EH (cell line): ENCODE results near the gene RNF224.
A peak's percentile ranks its signal among the peaks of the same experiment; 100 is the strongest.

Source experiments
- DNase-seq: peaks from one replicate; pipeline ENCODE4 v3.0.0-alpha.2; 2015; ENCODE audit warnings: low read depth

Gene RNF224

GRCh38 chr9:137215196-137215986 lies 11.9 kb upstream of the RNF224 start:
- no peak for DNase-seq

- no peak for DNase-seq
Measured at GRCh38 chr9:137216188-137216965, 10.9 kb upstream of the RNF224 start.

GRCh38 chr9:137217276-137218211 lies 9.8 kb upstream of the RNF224 start:
- no peak for DNase-seq

GRCh38 chr9:137218212-137218753 lies 9.0 kb upstream of the RNF224 start:
- DNase-seq: no peak

- DNase-seq: peak; percentile 31
Measured at GRCh38 chr9:137218754-137219271, 8.5 kb upstream of the RNF224 start.

- no peak for DNase-seq
Measured at GRCh38 chr9:137219757-137220316, 7.5 kb upstream of the RNF224 start.

- no peak for DNase-seq
Measured at GRCh38 chr9:137220317-137221094, 6.8 kb upstream of the RNF224 start.

- no peak for DNase-seq
Measured at GRCh38 chr9:137221095-137221505, 6.2 kb upstream of the RNF224 start.

- no peak for DNase-seq
Measured at GRCh38 chr9:137221506-137222111, 5.7 kb upstream of the RNF224 start.

- peak; percentile 26 for DNase-seq
Measured at GRCh38 chr9:137222190-137223077, 4.9 kb upstream of the RNF224 start, which contains the start of gene RNF208. RNF208 (minus strand) TSS chr9:137222240; CDS start chr9:137221212, 1,028 bp downstream.

GRCh38 chr9:137223078-137223970 lies 4.0 kb upstream of the RNF224 start:
- DNase-seq: peak; percentile 99

GRCh38 chr9:137224830-137225694 lies 2.2 kb upstream of the RNF224 start, which contains the start of gene CYSRT1:
CYSRT1 (plus strand) TSS chr9:137225174; CDS start chr9:137225622, 448 bp downstream.
- no peak for DNase-seq

GRCh38 chr9:137225699-137226331 lies 1.5 kb upstream of the RNF224 start:
- no peak for DNase-seq

GRCh38 chr9:137226338-137227053 lies 806 bp upstream of the RNF224 start:
- peak; percentile 31 for DNase-seq

- DNase-seq: no peak
Measured at GRCh38 chr9:137227853-137228505, 677 bp downstream of the RNF224 start.
